Keratinocyte (primary cell): ENCODE results near the gene PTMS. TPM values are rescaled to one million over a fixed set of nuclear protein-coding genes. Genes with fewer than 3 reads are reported as not detected.

Experiments
- DNase-seq: peaks from one replicate; pipeline ENCODE4 v3.0.0-alpha.2; 2011; ENCODE audit warnings: low read depth, missing footprints, low spot score
- FAIRE-seq: peaks from 2 replicates; lab custom pipeline; 2011; peaks lifted over from hg19 to GRCh38; lab: Jason Lieb, UNC
- H2AFZ ChIP-seq: 2 replicates; pipeline ENCODE4 v1.6.0; 2012; ENCODE audit warnings: low read length, control low read depth, inconsistent platforms; ENCODE audit not compliant: control insufficient read depth
- H3K27ac ChIP-seq: 2 replicates; pipeline ENCODE4 v1.5.1; 2011; ENCODE audit warnings: low read length; ENCODE audit not compliant: control insufficient read depth, insufficient read depth
- H3K27me3 ChIP-seq: 3 replicates; pipeline ENCODE4 v1.6.0; 2011; ENCODE audit warnings: low read length; ENCODE audit not compliant: control insufficient read depth, insufficient read depth; ENCODE audit errors: extremely low read depth
- H3K36me3 ChIP-seq, 2 experiments: 2 replicates in 1 of 2; 3 replicates in 1 of 2; pipeline ENCODE4 v1.5.1; 2011; ENCODE audit warnings: low read length in 2 of 2, mild to moderate bottlenecking in 1 of 2; ENCODE audit not compliant: control insufficient read depth in 2 of 2, insufficient read depth in 2 of 2; ENCODE audit errors: extremely low read depth in 1 of 2
- H3K4me1 ChIP-seq: 3 replicates; pipeline ENCODE4 v1.5.1; 2011; ENCODE audit warnings: low read length; ENCODE audit not compliant: control insufficient read depth, insufficient read depth; ENCODE audit errors: extremely low read depth
- H3K4me2 ChIP-seq: 3 replicates; pipeline ENCODE4 v1.6.0; 2011; ENCODE audit warnings: low read depth, low read length; ENCODE audit not compliant: control insufficient read depth, insufficient read depth; ENCODE audit errors: extremely low read depth
- H3K4me3 ChIP-seq, 3 experiments: fragments of 200-600 bp in 1 of 3; sonication (generic) in 1 of 3; 2 replicates in 2 of 3; 3 replicates in 1 of 3; pipeline ENCODE4 v1.5.1; 2011 to 2016; ENCODE audit warnings: low read length in 3 of 3, mild to moderate bottlenecking in 3 of 3, control low read depth in 2 of 3, inconsistent platforms in 1 of 3, low read depth in 1 of 3, mixed read lengths in 1 of 3, mixed run types in 1 of 3, moderate library complexity in 1 of 3; ENCODE audit not compliant: control insufficient read depth in 2 of 3, insufficient read depth in 2 of 3; ENCODE audit errors: extremely low read depth in 1 of 3
- H3K79me2 ChIP-seq: 2 replicates; pipeline ENCODE4 v1.6.0; 2012; ENCODE audit warnings: low read length; ENCODE audit not compliant: control insufficient read depth, insufficient read depth
- H3K9ac ChIP-seq: 3 replicates; pipeline ENCODE4 v1.6.0; 2011; ENCODE audit warnings: low read length; ENCODE audit not compliant: control insufficient read depth, insufficient read depth; ENCODE audit errors: extremely low read depth
- H3K9me1 ChIP-seq: 3 replicates; pipeline ENCODE4 v1.6.0; 2011; ENCODE audit warnings: low read length; ENCODE audit not compliant: control insufficient read depth, insufficient read depth; ENCODE audit errors: extremely low read depth
- H3K9me3 ChIP-seq: 2 replicates; pipeline ENCODE4 v1.5.1; 2012; ENCODE audit warnings: low read depth, low read length; ENCODE audit not compliant: control insufficient read depth
- H4K20me1 ChIP-seq: 3 replicates; pipeline ENCODE4 v1.6.0; 2011; ENCODE audit warnings: low read length; ENCODE audit not compliant: control insufficient read depth, insufficient read depth; ENCODE audit errors: extremely low read depth
- EZH2 ChIP-seq: IDR thresholded peaks from one replicate; pipeline ENCODE4 v1.6.1; 2012; ENCODE audit warnings: inconsistent platforms, mild to moderate bottlenecking, low read length, moderate library complexity
- dilution Hi-C: fragments of 300-500 bp; cut with MboI; formaldehyde crosslinking; loops from one replicate; pipeline ENCODE4 v1.7.0; 2020; ENCODE audit warnings: low sequenced_read_pairs; ENCODE audit not compliant: extremely low pct_ligation_motif_present
- polyA plus RNA-seq, 5 experiments: library from polyadenylated mRNA; depleted of rRNA in 3 of 5; stranded (reverse) in 3 of 5; stranded (forward) in 1 of 5; unstranded in 1 of 5; fragments of >200 nt; gene quantifications; 1 replicate in 1 of 5; 2 replicates in 3 of 5; 3 replicates in 1 of 5; pipeline versions ENCODE4 v1.2.1 to v1.2.3, GENCODE V29; 2011 to 2012; ENCODE audit warnings: missing spikeins in 2 of 5, low read depth in 1 of 5, low replicate concordance in 1 of 5
- TF ChIP-seq, protein P1 (sequence below), 3 experiments: IDR thresholded peaks in 1 of 3; conservative IDR thresholded peaks in 1 of 3; optimal IDR thresholded peaks in 1 of 3; 2 replicates in 2 of 3; 3 replicates in 1 of 3; pipeline versions ENCODE3 to v1.5.1; 2011; ENCODE audit warnings: low read length in 3 of 3, mild to moderate bottlenecking in 3 of 3, moderate library complexity in 2 of 3, control low read depth in 1 of 3, inconsistent platforms in 1 of 3; ENCODE audit not compliant: insufficient read depth in 2 of 3; ENCODE audit errors: extremely low read depth in 1 of 3

PTMS gene
- polyA plus RNA-seq, 1 donor (not counting 4 experiments of a cell fraction or from before 2014, with no cell fraction given) = 119 TPM

DNA sequence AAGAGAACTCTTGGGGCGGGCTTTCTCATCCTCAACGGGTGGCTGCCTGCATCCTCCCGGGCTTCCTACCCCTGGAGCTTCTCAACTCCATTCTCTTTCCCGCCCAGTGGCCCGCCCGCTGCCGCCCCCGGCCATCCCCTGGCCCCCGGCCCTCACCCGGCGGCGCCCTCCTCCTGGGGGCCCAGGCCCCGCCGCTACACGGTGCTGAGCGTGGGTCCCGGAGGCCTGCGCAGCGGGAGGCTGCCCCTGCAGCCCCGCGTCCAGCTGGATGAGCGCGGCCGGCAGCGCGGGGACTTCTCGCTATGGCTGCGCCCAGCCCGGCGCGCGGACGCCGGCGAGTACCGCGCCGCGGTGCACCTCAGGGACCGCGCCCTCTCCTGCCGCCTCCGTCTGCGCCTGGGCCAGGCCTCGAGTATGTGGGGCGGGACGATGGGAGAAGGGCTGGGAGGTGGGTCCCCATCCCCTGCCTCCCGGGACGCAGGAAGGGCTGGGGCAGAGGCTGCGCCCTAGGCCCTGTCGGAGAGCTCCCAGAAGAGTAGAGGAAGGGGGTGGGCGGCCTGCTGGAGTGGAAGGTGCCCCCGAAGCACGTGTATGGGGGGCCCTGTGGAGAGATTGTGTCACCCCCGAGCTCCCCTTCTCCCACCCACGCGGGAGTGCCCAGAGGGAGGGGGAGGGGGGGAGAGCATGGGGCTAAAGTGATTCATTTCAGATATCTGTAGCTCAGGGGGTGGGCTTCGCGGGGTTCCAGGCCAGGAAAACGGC, 7.6 kb downstream of the PTMS start:
- Histone ChIP-seq H3K9me1 (no peaks in the 10 kb centered on the region), H4K20me1 (no peaks in the 10 kb centered on the region), H3K4me3 (no peak overlapping the region), H2AFZ (no peak overlapping the region), H3K79me2 (no peaks in the 10 kb centered on the region), H3K9ac (no peak overlapping the region), H3K27ac (no peak overlapping the region), H3K27me3 (peaks cover 35% of the 10 kb centered on the region), H3K36me3 (peaks cover 4 to 7% of the 10 kb centered on the region in 2 experiments), H3K9me3 (no peaks in the 10 kb centered on the region), H3K4me2 (peak overlapping the region; percentile 10), H3K4me1 (peaks cover 8% of the 10 kb centered on the region)
- dilution Hi-C loops = no loop called here
- DNase-seq (no peak), FAIRE-seq (no peak)
- TF ChIP-seq, protein P1, sequence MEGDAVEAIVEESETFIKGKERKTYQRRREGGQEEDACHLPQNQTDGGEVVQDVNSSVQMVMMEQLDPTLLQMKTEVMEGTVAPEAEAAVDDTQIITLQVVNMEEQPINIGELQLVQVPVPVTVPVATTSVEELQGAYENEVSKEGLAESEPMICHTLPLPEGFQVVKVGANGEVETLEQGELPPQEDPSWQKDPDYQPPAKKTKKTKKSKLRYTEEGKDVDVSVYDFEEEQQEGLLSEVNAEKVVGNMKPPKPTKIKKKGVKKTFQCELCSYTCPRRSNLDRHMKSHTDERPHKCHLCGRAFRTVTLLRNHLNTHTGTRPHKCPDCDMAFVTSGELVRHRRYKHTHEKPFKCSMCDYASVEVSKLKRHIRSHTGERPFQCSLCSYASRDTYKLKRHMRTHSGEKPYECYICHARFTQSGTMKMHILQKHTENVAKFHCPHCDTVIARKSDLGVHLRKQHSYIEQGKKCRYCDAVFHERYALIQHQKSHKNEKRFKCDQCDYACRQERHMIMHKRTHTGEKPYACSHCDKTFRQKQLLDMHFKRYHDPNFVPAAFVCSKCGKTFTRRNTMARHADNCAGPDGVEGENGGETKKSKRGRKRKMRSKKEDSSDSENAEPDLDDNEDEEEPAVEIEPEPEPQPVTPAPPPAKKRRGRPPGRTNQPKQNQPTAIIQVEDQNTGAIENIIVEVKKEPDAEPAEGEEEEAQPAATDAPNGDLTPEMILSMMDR (optimal IDR thresholded peaks at IDR 0.05 in 1 of 3, IDR thresholded peaks at IDR 0.05 in 1 of 3, conservative IDR thresholded peaks at IDR 0.05 in 1 of 3; ENCODE audit: extremely low read depth in 1 of 3, insufficient read depth in 2 of 3, low read length in 3 of 3) = no peak
- no peak for TF ChIP-seq EZH2

GRCh38 chr12:6774499-6775062, 8.4 kb downstream of the PTMS start:
- H3K9ac ChIP-seq = no peak overlapping the region
- H3K9me1 ChIP-seq = no peaks in the 10 kb centered on the region
- no peak overlapping the region for H3K4me2 ChIP-seq
- no peak overlapping the region for H3K27ac ChIP-seq
- H3K27me3 ChIP-seq = peaks cover 35% of the 10 kb centered on the region
- no peak for TF ChIP-seq EZH2
- TF ChIP-seq, protein P1 (optimal IDR thresholded peaks at IDR 0.05 in 1 of 3, IDR thresholded peaks at IDR 0.05 in 1 of 3, conservative IDR thresholded peaks at IDR 0.05 in 1 of 3; ENCODE audit: extremely low read depth in 1 of 3, insufficient read depth in 2 of 3, low read length in 3 of 3) = no peak
- no peak overlapping the region for H2AFZ ChIP-seq
- H3K9me3 ChIP-seq = no peaks in the 10 kb centered on the region
- no peak overlapping the region for H3K4me3 ChIP-seq
- peaks cover 8% of the 10 kb centered on the region for H3K4me1 ChIP-seq
- H3K36me3 ChIP-seq = peaks cover 4 to 5% of the 10 kb centered on the region in 2 experiments
- FAIRE-seq = no peak
- dilution Hi-C loops = no loop called here
- H3K79me2 ChIP-seq = no peaks in the 10 kb centered on the region
- no peak for DNase-seq
- no peaks in the 10 kb centered on the region for H4K20me1 ChIP-seq
